HG02642 (cell line): ENCODE results near the gene ELFN1.

Experiments used
- ATAC-seq: cut with Tn5 transposase; IDR thresholded peaks from one replicate; pipeline ENCODE4 v1.9.1; 2021; ENCODE audit warnings: mild to moderate bottlenecking; ENCODE audit not compliant: unreplicated experiment, poor library complexity

The ELFN1 gene

GRCh38 chr7:1674161-1675035 is 4.3 kb downstream of the ELFN1 start:
- ATAC-seq, result no peak

- no peak for ATAC-seq
These were observed 5.1 kb downstream of the ELFN1 start for GRCh38 chr7:1675036-1675671.

- ATAC-seq, result no peak
These were observed 5.8 kb downstream of the ELFN1 start for GRCh38 chr7:1675673-1676549.

- no peak for ATAC-seq
These were observed 6.5 kb downstream of the ELFN1 start for GRCh38 chr7:1676550-1677078.

- ATAC-seq, result no peak
These were observed 7.4 kb downstream of the ELFN1 start for GRCh38 chr7:1677206-1678080.

GRCh38 chr7:1678081-1678543 is 8.0 kb downstream of the ELFN1 start:
- no peak for ATAC-seq

- ATAC-seq, result no peak
These were observed 8.7 kb downstream of the ELFN1 start for GRCh38 chr7:1678571-1679325.

- ATAC-seq, result no peak
These were observed 9.4 kb downstream of the ELFN1 start for GRCh38 chr7:1679326-1679965.

GRCh38 chr7:1679966-1680730 is 10.1 kb downstream of the ELFN1 start:
- no peak for ATAC-seq

- ATAC-seq, result no peak
These were observed 11.5 kb downstream of the ELFN1 start for GRCh38 chr7:1681581-1681980.

GRCh38 chr7:1685000-1685624 is 15.0 kb downstream of the ELFN1 start:
- ATAC-seq, result no peak

- no peak for ATAC-seq
These were observed 18.5 kb downstream of the ELFN1 start for GRCh38 chr7:1688542-1688941.

- no peak for ATAC-seq
These were observed 19.2 kb downstream of the ELFN1 start for GRCh38 chr7:1689311-1689710.

GRCh38 chr7:1690359-1690958 is 20.4 kb downstream of the ELFN1 start:
- ATAC-seq, result no peak

- ATAC-seq, result no peak
These were observed 21.0 kb downstream of the ELFN1 start for GRCh38 chr7:1691096-1691495.

- no peak for ATAC-seq
These were observed 21.8 kb downstream of the ELFN1 start for GRCh38 chr7:1691601-1692514.
